ENCODE measurements around the gene YJU2. TPM values are rescaled to one million over a fixed set of nuclear protein-coding genes. Genes with fewer than 3 reads are reported as not detected.
A peak's percentile ranks its signal among the peaks of the same experiment; 100 is the strongest.

The YJU2 gene
- total RNA-seq, 6 donors from 2014 or later, result 18.8 to 36.6 (median 25.4) TPM

GRCh38 chr19:4303819-4304537 is 57.1 kb downstream of the YJU2 start:
- DNase-seq (no peak), ATAC-seq (ENCODE audit: low FRiP score in 2 of 2) (no peak)

GRCh38 chr19:4304538-4305256 is 57.8 kb downstream of the YJU2 start, which contains the start of gene FSD1:
Gene FSD1 (plus strand): TSS chr19:4304598. CDS start chr19:4304747, 149 bp downstream.
- H3K27me3 ChIP-seq, result peaks cover 0 to 14% (median 3%) of the 10 kb centered on the region in 4 donors
- H3K4me1 ChIP-seq, result peaks cover 0 to 6% (median 5%) of the 10 kb centered on the region in 4 donors
- no peak within 1 kb of the TSS for H3K27ac ChIP-seq
- no peaks in the 10 kb centered on the region for H3K9me3 ChIP-seq
- TF ChIP-seq EP300 (IDR thresholded peaks at IDR 0.05) (no peak), CTCF (IDR thresholded peaks at IDR 0.05) (no peak), POLR2AphosphoS5 (IDR thresholded peaks at IDR 0.05) (no peak), POLR2A (IDR thresholded peaks at IDR 0.05) (no peak)
- H3K4me3 ChIP-seq, result peak within 1 kb of the TSS in 3 of 4 donors; percentile 22 to 38 (median 26)
- DNase-seq, result peak in 1 of 2 donors; percentile 89
- WGBS, 2 donors, result 1 to 33% methylated on average over 1 to 37 of the region's 63 CpGs
- peak in 1 of 2 donors; percentile 48 for ATAC-seq (ENCODE audit: low FRiP score in 2 of 2)
- no peaks in the 10 kb centered on the region for H3K36me3 ChIP-seq

More at GRCh38 chr19:4303819-4304537, 57.1 kb downstream of the YJU2 start:
- H3K4me3 ChIP-seq, result peak overlapping the region in 2 of 4 donors; percentile 22 to 38
- no peaks in the 10 kb centered on the region for H3K36me3 ChIP-seq
- no peak for TF ChIP-seq EP300 (IDR thresholded peaks at IDR 0.05)
- no peak for TF ChIP-seq POLR2A (IDR thresholded peaks at IDR 0.05)
- TF ChIP-seq CTCF (IDR thresholded peaks at IDR 0.05), result no peak
- TF ChIP-seq POLR2AphosphoS5 (IDR thresholded peaks at IDR 0.05), result no peak
- no peaks in the 10 kb centered on the region for H3K9me3 ChIP-seq
- H3K27me3 ChIP-seq, result peaks cover 0 to 14% (median 3%) of the 10 kb centered on the region in 4 donors
- peaks cover 0 to 6% (median 5%) of the 10 kb centered on the region in 4 donors for H3K4me1 ChIP-seq
- no peak overlapping the region for H3K27ac ChIP-seq
- WGBS, 2 donors, result 55 to 69% methylated on average over 13 to 18 of the region's 18 CpGs

- no peak overlapping the region for H3K27ac ChIP-seq
- no peaks in the 10 kb centered on the region for H3K36me3 ChIP-seq
- no peak for ATAC-seq (ENCODE audit: low FRiP score in 2 of 2)
- no peak for TF ChIP-seq CTCF (IDR thresholded peaks at IDR 0.05)
- no peak for TF ChIP-seq POLR2A (IDR thresholded peaks at IDR 0.05)
- no peak for TF ChIP-seq POLR2AphosphoS5 (IDR thresholded peaks at IDR 0.05)
- TF ChIP-seq EP300 (IDR thresholded peaks at IDR 0.05), result no peak
- DNase-seq, result no peak
- peaks cover 0 to 14% (median 3%) of the 10 kb centered on the region in 4 donors for H3K27me3 ChIP-seq
- H3K4me1 ChIP-seq, result peaks cover 0 to 6% (median 5%) of the 10 kb centered on the region in 4 donors
- no peak overlapping the region for H3K4me3 ChIP-seq
- H3K9me3 ChIP-seq, result no peaks in the 10 kb centered on the region
- WGBS, 2 donors, result 79 to 94% methylated on average over 4 to 7 of the region's 7 CpGs
Observed at GRCh38 chr19:4305257-4305612, 58.4 kb downstream of the YJU2 start.

GRCh38 chr19:4305659-4306058 is 58.8 kb downstream of the YJU2 start:
- Histone ChIP-seq H3K27me3 (peaks cover 0 to 14% (median 3%) of the 10 kb centered on the region in 4 donors), H3K4me3 (no peak overlapping the region), H3K4me1 (peaks cover 0 to 6% (median 5%) of the 10 kb centered on the region in 4 donors), H3K36me3 (no peaks in the 10 kb centered on the region), H3K27ac (no peak overlapping the region), H3K9me3 (no peaks in the 10 kb centered on the region)
- TF ChIP-seq EP300 (IDR thresholded peaks at IDR 0.05), result no peak
- no peak for TF ChIP-seq POLR2A (IDR thresholded peaks at IDR 0.05)
- no peak for TF ChIP-seq POLR2AphosphoS5 (IDR thresholded peaks at IDR 0.05)
- TF ChIP-seq CTCF (IDR thresholded peaks at IDR 0.05), result no peak
- DNase-seq, result no peak
- 86 to 87% methylated on average over 16 of the region's 16 CpGs for WGBS, 2 donors
- ATAC-seq (ENCODE audit: low FRiP score in 2 of 2), result no peak

Measured in upper lobe of left lung (tissue), 6 donors.